Measurements from ENCODE around the gene STRN3.

DNA sequence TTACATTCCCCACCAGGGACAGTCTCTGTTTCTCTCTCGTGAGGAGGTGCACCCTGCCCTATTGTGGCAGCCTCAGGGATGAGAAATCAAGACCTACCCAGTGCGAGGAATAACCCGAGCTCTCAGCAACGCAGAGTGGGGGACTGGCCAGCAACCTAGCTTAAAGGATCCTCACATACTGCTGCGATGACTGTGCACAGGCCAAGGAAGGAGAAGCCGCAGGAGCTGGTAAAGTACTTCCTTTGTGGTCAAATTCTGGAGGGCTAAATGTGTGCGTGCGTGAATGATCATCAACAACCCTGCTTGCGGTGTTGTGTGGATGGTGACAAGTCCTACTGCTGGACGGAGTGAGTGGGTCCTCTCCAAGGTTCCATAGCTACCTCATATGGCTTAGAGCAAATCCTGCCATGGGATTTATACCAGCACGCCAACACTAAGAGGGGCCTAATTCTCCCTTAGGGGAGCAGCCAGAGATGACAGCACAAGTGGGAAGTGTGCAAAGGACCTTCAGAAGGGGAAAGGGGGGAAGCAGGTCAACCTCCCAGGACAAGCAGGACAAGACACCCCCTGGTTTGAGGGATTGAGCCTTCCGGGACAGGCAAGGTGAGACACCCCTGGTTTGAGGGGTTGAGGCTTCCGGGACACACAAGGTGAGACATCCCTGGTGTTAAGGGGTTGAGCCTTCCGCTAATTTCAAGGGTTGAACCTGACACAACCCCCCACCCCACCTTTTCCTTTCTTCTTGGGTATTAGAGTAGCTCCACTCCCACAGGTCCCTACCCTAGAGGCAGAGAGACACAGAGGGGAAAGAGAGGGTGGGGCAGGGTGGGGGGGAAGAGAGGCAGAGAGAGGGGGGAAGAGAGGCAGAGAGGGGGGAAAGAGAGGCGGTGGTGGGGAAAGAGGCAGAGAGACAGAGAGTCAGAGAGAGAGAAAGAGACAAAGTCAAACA is 59.5 kb downstream of the STRN3 start:
- TF ChIP-seq MAZ (IDR thresholded peaks at IDR 0.05; ENCODE audit: borderline replicate concordance, low read depth, low read length) (no peak), RFX5 (IDR thresholded peaks at IDR 0.05; ENCODE audit: low read depth, low read length) (no peak), BHLHE40 (IDR thresholded peaks at IDR 0.05; ENCODE audit: low read depth, low read length) (no peak)
- TF ChIP-seq, protein P1, sequence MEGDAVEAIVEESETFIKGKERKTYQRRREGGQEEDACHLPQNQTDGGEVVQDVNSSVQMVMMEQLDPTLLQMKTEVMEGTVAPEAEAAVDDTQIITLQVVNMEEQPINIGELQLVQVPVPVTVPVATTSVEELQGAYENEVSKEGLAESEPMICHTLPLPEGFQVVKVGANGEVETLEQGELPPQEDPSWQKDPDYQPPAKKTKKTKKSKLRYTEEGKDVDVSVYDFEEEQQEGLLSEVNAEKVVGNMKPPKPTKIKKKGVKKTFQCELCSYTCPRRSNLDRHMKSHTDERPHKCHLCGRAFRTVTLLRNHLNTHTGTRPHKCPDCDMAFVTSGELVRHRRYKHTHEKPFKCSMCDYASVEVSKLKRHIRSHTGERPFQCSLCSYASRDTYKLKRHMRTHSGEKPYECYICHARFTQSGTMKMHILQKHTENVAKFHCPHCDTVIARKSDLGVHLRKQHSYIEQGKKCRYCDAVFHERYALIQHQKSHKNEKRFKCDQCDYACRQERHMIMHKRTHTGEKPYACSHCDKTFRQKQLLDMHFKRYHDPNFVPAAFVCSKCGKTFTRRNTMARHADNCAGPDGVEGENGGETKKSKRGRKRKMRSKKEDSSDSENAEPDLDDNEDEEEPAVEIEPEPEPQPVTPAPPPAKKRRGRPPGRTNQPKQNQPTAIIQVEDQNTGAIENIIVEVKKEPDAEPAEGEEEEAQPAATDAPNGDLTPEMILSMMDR (conservative IDR thresholded peaks at IDR 0.05; ENCODE audit: low read depth, low read length), result no peak

All from IMR-90 (cell line).